GM21367 (cell line): Measurements from ENCODE around the gene GNG7.

ENCODE experiments used
- ATAC-seq: cut with Tn5 transposase; IDR thresholded peaks from one replicate; pipeline ENCODE4 v1.9.1; 2021; ENCODE audit not compliant: unreplicated experiment

Gene GNG7

DNA sequence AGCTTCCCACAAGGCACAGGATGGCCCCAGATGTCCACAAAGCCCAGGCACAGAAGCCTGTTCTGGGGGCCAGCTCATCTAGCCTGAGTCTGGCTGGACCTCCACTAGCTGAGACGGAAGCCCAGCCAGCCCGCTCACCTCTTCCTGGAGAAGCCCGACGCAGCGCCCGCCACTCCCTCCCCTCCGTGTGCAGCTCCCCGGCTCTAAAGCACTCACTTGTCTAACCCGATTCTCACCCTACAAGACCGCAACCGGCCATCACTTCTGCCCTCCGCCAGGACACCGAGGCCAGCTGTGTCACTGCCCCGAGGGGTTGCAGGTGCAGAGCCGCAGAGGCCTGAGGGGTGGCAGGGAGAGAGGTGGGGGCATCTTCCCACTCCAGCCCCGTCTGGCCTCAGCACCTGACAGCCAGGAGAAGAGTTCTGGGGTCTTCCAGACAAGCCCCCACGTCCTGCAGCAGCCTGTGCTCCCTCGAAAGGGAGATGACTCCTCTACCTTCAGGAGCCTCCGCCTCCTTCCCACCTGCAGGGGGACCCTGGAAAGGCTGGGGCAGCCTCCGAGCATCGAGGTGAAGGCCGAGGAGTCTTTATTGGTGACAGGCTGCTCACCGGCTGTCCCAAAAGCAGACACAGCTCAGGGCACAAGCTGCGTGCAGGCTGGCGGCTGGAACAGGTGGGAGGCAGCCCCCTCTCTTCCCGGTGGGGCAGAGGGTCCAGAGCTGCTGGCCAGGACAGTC, 24.6 kb upstream of the GNG7 start:
- no peak for ATAC-seq

DNA sequence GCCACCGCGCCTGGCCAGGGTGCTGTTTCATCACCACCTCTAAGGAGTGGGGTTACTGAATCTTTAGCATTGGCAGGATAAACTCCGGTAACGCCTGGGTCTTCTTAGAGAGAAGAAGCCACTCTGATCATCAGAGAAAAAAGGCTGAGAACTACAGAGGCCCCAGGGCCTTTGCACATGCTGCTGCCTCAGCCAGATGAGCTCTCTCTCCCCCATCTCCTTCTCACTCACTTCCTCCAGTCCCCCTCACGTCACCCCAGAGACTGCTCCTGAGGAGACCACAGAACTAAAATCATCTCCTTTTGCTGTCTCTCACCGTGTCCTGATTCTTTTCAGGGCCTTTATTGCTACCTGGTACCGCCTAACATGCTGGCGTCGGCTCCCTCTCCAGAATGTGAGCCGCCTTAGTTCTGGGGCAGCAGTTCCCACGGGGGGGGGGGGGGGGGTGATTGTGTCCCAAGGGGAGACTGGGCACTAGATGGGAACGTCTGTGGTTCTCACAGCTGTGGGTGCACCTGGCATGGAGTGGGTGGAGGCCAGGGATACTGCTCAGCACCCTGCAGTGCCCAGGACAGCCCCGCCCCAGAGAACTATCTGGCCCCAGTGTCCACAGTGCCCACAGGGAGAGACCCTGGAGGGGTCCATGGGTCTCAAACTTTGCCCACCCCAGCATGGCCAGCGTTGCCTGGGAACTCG, 23.8 kb upstream of the GNG7 start:
- no peak for ATAC-seq

DNA sequence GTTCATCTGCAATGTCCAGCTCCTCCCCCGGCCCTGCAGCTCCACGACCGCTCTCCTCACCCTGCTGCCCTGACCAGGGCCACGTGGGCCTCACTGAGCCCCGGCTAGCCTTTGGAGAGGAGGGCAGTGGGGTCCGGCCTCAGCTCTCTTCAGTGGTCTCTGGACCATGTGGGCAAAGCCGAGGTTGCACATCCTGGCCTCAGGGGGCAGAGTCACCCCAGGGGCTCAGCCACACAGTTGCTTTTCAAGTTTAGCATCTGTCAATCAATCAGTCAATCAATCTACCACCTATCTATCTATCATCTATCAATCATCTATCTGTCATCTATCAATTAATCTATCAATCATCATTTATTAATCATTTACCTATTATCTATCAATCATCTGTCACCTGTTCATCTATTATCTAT, 21.7 kb upstream of the GNG7 start:
- no peak for ATAC-seq

DNA sequence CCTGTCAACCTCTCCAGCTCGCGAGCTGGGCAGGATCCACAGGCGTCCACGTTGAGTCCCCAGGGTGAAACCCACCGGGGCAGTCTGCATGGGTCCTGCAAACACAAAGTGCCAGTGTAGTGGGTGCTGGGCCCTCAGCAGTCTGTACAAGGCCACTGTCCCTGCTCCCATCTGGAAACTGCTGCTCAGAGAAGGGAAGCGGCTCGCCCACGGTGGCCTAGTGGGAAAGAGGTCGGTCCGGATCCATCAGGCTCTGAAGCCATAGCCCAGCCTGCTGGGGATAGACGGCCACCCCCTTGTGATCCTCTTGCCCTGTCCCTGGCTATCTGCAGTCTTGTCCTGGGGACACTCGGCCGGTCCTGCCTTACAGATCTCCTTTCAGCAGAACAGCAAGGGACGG, 21.3 kb upstream of the GNG7 start:
- ATAC-seq: no peak

DNA sequence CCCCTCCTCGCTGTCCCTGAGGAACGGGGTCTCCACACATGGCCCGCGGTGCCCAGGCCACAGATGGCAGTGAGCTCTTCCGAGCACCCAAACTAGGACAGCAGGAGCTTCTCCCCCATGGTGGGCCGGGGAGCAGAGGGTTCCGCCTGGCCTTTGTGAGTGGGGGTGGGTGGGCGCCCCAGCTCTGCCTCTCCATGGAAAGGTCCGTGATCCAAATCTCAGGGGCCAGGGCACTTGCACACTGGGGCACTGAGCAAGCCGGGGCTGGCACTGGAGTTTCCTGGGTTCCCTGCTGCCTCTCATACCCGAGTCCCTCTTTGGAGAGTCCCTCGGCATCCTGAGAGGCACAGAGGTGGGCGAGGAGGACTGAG, 20.8 kb upstream of the GNG7 start:
- no peak for ATAC-seq

DNA sequence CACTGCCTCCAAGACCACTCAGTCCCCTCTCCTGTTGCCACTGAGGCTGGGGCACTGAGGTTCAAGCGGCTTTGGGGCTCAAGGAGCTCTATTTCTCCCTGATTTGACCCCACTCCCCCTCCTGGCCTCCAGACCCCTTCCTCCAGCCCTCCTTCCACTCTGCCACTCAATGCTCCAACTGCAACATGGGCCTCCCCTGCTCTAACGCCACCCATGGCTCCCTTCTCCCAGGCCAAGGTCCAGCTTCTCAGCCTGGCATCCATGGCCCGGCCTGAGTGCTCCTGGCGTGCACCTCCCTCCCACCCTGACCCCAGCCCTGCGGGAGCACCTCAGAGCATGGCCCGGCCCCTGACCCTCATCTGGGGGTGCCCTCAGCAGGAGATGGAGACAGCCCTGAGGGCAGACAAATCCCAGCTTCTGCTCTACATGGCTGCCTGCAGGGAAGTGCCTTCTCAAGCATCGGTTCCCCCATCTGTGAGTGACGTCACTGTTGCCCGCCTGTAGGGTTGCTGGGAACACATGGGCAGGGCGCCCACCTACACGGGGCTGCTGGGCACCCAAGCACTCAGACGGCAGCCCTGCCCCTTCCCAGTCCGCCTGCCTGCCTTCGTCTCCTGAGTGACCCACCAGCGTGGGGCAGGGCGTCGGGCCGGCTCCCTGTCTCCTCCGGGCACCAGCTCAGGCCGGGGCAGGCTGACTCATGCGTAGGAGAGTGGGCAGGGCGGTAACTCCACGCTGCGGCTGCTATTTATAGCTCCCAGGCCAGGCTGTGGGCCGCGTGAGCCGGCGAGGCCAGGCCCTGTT, 20.2 kb upstream of the GNG7 start:
- no peak for ATAC-seq

DNA sequence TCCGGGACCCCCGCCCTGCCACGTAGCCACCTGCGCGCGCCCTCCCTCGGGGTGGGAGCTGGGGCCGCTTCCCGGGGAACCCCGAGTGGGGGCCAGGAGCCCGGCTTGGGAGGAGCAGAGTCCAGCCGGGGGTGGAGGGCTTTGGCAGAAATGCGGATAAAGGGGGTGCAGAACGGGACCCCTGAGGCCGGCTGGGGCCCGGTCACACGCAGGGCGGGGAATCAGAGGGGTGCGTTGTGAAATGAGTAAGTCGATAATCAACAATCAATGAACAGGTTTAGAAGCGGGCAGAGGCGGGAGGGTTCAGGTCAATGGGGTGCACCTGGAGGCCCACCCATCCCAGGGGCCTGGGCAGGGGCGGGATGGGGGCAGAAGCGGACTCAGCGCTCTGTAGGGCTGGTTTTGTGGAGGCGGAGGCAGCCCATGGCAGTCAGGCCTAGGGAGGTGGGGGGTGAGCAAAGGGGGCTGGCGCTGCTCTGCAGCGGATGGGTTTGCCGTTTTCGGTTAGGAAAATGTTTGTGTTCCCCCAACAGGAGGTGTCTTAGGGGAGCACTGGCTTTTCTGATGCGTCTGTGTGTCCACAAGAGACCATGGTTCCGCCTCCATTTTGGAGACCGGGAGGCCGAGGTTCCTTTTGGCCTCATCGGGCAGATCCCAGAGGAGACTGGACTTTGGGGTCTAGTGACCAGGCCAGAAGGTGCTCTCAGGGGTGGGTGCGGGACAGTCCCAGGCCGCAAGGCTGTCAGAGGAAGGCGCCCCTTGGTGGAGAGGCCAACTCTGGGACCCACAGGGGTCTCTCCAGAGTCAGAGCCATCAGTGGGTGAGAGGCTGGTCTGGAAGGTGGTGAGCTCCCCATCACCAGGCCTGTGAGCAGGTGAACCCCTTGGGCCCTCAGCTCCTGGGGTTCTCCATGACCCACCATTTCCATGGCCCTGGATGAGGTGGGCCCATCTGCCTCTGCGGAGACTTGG, 19.4 kb upstream of the GNG7 start:
- no peak for ATAC-seq

DNA sequence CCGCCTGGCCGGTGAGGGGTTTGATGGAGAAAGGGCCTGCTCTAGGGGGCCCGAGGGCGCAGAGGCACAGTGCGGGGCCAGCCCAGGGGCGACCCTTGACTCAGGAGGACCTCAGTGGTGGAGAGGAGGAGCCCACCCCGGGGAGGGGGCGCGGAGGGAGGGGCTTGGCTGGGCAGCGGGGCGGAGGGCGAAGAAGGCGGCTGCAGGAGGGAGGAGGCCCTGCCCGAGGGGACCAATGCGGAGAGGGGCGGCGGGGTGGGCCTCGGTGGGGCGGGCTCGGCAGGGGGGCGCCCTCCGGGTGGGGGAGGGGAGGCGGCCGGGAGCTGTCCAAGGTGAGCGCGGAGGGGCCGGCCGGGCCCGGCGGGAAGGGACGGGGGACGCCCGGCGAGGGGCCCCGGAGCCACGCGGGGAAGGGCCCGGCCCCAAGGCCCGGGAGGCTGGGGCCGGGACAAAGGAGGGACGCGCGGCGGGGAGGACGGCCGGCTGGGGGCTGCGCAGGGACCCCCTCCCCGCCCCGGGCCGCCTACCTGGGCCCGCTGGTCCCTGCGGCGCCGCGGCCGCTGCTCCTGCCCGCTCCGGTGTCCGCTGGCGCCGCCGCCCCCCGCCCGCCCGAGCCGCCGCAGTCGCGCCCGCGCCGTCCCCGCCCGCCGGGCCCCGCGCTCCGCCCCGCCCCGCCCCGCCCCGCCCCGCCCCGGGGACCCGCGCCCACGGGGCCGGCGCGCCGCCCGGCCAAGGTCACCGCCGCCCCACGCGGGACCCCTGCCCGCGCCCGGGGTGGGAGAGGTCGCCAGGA, 18.5 kb upstream of the GNG7 start, which contains the start of gene DIRAS1:
TSS of gene DIRAS1 (minus strand) at position 596 of the 793 bp plus-strand sequence. CDS start 3,566 bp downstream, outside the sequence.
- ATAC-seq: no peak

GRCh38 chr19:2719920-2720776, 17.7 kb upstream of the GNG7 start:
- no peak for ATAC-seq

GRCh38 chr19:2719232-2719735, 16.8 kb upstream of the GNG7 start:
- ATAC-seq: no peak

- ATAC-seq: no peak
Measured at GRCh38 chr19:2717638-2718541, 15.4 kb upstream of the GNG7 start.

DNA sequence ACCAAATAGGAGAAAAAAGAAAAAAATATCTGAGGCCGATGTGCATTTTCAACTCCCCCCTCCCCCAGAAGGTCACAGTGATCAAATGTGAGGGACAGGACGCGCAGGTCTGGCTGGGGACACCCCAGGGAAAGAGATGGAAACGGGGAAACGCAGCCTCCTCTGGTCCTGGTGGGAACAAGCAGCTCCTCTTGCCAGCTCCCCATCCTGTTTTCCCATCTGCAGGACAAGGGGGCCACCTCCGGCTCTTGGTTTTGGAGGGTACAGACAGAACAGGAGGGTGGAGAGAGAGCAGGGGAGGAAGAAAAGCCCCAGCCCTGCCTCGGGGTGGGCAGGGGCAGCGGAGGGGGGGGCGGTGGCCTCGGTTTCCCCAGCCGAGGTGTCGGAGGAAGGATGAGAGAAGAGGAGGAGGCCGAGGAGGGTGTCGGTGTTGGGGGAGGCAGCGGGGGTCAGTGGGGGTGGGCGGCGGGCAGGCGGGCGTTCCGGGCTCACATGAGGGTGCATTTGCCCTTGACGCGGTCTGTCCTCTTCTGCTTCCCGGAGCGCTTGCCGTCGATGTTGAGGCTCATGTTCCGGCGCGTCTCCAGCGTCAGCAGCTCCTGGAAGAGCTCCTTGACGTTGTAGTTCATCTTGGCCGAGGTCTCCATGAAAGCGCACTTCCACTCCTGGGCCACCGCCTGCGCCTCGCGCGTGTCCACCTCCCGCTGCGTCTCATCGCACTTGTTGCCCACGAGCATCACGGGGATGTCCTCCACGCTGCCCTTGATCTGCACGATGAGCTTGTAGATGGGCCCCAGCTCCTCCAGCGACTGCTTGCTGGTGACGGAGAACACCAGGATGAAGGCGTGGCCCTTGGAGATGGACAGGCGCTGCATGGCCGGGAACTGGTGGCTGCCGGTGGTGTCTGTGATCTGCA, 14.5 kb upstream of the GNG7 start:
- no peak for ATAC-seq

- no peak for ATAC-seq
Measured at GRCh38 chr19:2716275-2716650, 13.8 kb upstream of the GNG7 start.

DNA sequence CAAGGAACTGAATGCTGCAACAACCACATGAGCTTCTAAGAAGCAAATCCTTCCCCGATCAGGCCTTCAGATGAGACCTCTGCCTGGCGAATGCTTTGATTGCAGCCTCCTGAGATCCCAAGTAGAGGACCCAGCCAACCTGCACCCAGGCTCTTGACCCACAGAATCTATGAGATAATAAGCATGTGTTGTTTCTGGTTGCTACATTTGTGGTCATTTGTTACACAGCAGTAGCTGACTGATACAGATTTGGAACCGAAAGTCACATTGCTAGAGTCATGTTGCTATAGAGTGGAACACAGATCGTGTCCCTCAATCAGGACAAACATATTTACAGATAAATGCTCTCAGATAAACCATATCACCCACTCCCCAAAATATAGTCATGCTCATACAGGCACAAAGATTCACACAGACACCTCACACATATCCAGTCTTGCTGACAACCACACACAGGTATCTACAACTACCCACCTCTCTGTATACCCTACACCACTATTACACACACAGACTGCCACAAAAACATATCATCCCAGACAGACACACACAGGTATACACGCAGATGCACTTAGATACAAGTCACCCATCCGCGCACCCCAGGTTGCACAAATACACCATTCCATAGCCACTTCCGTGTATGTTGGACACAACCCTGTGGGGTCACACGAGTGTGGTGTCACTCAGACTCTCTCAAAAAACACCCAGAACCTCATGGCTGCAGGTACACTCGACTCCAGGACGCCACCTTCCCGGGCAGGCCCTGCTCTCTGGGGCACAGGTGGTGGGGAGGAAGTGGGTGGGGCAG, 13.2 kb upstream of the GNG7 start:
- no peak for ATAC-seq

- ATAC-seq: no peak
Measured at GRCh38 chr19:2714531-2715269, 12.2 kb upstream of the GNG7 start.
